Fibroblast of skin of back (primary cell): ENCODE data around the gene LRRC59.

Source experiments
- DNase-seq: peaks from one replicate; pipeline ENCODE4 v3.0.0-alpha.2; 2013

LRRC59 gene

DNA sequence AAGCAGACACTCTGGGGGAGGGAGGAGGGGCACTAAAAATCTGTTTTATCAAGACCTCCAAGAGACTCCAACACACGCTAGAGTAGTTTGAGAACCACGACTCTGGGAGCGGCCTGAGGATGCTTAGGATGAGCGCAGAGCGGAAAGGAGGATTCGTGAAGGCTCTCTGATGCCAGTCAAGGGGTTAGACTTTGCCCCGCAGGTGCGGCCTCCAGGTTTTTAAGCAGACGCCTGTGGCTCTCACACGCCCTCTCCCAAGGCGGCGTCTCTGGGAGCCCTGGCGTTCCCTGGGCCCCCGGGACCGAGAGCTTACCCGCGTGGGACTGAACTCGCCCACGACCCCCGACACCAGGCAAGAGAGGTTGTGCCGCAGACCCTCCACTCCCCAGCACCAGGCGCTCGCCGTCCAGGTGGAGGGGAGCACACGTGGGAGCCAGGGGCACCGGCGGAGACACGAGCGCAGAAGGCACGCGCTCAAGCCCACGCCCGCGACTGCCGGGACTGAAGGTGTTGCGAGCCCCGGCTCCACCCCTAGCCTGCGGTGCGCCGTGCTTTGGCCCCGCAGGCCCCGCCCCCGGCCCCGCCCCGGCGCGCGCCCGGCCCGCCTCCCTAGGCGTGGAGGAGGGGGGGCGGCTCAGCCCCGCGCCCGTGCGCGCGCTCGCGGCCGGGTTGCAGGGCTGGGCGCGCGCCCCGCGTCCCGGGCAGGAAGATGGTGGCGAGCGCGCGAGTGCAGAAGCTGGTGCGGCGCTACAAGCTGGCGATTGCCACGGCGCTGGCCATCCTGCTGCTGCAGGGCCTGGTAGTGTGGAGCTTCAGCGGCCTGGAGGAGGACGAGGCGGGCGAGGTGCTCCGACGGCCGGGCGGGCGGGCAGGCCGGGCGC, 51.7 kb downstream of the LRRC59 start, which contains the start of gene XYLT2:
TSS of gene XYLT2 (plus strand) at position 695 of the 881 bp plus-strand sequence. CDS start at position 710, 15 bp downstream.
- DNase-seq = peak; percentile 89

DNA sequence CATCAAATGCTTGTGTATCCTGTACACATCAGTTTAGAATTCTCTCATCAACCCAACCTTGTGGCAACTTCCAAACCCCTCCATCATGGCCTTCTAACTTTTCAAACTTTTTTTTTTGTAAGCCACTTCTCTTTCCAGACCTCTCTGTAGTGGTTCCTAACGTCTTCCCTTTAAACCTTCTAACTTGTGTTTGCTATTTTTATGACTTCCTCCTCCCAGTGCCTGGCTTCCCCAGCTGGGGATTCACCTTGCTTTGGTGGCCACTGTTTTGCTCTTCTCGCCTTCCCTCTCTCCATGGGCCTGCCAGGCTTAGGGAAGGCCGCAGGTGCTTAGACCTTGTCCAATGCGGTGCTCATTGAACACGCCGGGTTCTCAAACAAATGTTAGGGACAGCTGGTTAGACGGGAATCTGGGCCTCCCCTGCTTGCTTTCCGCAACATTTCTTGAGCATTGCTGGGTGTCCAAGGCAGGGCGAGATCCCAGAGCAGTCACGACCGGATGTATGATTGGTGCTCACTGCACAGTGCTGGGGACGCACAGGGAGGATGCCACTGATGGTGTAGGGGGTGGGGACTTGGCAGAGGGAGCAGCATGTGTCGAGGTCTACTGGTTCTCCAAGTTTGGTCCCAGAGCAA, 52.5 kb downstream of the LRRC59 start:
- no peak for DNase-seq

DNA sequence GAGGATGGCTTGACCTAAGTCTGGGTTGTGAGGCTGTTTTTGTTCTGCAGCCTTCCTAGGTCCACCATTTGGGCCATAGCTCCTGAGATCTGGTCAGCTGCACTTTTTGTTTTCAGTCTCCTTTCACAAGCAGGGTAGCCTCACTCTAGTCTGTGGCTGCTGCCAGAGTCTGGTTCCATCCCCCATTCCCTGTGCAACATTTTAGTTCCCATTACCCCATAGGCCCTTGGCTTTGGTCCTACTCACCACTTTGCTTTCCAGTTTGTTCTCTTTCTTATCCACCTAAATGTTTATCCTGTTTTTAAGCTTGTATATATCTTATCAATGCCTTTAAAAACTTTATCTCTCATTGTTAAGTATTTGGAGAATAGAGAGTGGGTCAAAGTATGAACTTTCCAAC, 57.9 kb downstream of the LRRC59 start:
- DNase-seq = no peak

DNA sequence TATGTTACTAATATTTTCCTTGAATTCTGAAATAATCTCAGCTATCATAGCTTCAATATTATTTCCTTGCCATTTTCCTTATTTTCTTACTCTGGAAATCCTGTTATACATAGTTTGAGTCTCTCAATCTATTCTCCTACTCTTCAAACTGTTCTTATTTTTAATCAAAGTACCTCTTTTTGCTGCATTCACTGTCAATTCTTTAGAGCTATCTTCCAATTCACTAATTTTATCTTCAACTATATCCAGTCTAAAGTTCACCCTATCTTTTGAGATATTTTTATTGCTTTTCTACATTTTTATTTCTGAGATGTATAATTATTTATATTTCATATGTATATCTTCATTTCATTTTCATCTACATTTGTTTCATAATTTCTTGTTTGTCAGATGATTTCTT, 58.7 kb downstream of the LRRC59 start:
- no peak for DNase-seq

DNA sequence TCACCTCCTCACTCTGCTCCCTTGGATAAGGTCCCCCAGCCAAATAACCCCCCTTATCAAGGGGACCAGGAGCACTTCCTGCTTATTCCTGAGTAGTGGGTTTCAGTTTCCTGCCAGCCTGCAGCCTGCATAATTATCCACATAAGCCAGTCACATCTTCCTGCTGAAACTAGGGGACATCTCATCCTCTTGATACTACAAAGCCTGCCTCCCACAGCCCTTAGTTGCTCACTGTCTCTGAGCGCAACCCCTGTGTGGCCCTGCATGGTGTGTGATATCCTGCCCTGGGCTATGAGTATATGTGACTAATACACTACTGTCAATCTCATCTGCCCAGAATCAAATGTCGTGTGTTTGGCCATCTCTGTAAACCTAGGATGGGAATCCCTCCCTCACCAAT, 59.4 kb downstream of the LRRC59 start:
- DNase-seq = no peak

DNA sequence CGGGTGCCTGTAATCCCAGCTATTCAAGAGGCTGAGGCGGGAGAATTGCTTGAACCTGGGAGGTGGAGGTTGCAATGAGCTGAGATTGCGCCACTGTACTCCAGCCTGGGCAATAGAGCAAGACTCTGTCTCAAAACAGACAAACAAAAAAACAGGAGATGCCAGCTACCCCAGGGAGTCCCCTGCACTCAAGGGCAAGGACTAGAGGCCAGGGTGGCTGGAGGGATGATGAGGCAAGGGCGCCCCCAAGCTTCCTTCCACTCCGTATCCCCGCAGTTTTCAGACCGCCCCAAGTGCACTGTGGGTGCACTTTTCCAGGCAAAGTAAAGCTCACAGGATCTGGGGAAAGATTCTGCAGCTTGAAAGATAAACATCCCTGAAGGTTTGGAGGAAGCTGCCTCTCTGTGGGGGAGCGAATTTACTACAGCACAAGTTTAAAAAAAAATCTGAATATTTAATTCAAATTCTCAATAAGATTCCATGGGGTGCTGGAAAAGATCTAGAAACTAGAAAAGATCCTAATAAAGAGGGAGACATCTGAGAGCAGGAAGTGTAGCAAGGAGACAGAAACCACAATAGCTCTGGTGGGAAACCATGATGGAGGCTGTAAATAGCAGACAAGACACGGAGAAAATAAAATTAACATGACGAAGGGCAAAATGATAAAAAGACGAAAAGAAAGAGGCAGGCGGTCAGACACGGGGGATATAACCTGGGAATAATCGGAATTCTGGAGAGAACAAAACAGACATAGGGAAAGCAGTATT, 63.8 kb downstream of the LRRC59 start:
- DNase-seq = peak; percentile 23

DNA sequence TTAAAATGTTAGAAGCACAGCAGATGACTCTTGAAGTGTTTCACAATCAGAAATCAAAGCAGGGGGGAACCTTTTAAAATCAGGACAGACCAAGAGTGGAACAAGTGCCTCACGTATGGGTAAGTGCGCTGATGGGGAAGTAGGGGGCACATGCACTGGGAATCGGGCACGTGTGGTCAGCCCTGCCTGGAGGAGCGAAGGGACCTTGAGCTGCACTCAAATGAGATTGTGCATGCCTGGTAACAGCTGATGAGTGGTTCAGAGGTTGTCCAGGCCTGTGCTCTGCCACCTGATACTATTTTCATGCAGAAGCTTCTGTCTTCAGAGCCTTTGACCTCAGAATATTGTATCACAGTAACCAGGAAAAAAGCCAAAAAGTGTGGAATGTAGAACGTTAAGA, 65.1 kb downstream of the LRRC59 start:
- no peak for DNase-seq
